ENCODE data around the gene THADA. TPM values are rescaled to one million over a fixed set of nuclear protein-coding genes. Genes with fewer than 3 reads are reported as not detected.

Gene THADA
- total RNA-seq, 2 experiments from 2014 or later: 31.2 to 32.3 TPM

DNA sequence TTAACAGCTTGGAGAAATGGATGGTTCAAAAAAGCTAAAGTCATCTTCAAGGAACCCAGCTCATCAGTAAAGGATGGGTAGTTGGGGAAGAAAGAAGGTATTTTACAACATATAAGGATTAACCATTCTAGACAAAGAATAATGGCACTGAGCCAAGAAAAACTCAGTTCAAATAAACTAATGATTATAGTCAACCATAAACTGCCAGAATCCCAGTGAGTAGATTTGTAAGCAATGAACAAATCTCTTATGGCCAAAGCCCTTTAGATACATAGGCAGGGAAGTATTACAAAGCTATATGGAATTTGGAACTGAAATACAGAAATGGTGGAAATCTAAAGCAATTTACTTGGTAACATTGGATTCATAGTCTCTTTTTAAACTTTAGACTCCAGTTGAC is 277.0 kb downstream of the THADA start:
- CTCF ChIA-PET (ENCODE audit: unreplicated experiment): interaction anchor here (1.0 kb wide), 1 partner anchor 10 kb away, joined by 4 read pairs; no protein-coding TSS in a partner anchor
- Histone ChIP-seq H4K20me1 (ENCODE audit: insufficient read depth, low read length) (no peaks in the 10 kb centered on the region), H3K9me2 (ENCODE audit: insufficient read depth, low read length) (no peaks in the 10 kb centered on the region), H3K4me3 (ENCODE audit: low read depth, low read length, poor library complexity, severe bottlenecking) (no peak overlapping the region), H3K9me3 (ENCODE audit: low read length) (no peaks in the 10 kb centered on the region), H3K27ac (ENCODE audit: low read depth, low read length, poor library complexity, severe bottlenecking) (no peak overlapping the region), H3K4me2 (ENCODE audit: low read length) (no peak overlapping the region), H2AFZ (ENCODE audit: low read length) (no peak overlapping the region), H3K4me1 (ENCODE audit: insufficient read depth, low read length, poor library complexity, severe bottlenecking) (no peaks in the 10 kb centered on the region), H3K79me2 (ENCODE audit: insufficient read depth, low read depth, low read length) (no peaks in the 10 kb centered on the region), H3K36me3 (ENCODE audit: insufficient read depth, low read length) (peaks cover 10% of the 10 kb centered on the region; the same call in 1 of the 2 replicates)
- BruUV-seq (replicated peaks): no TSS peak
- intact Hi-C loops (cut with micrococcal nuclease; ENCODE audit: unreplicated experiment): no loop called here
- DNase-seq (ENCODE audit: low spot score): no peak
- no peak for TF ChIP-seq EZH2phosphoT487 (IDR thresholded peaks at IDR 0.05; ENCODE audit: borderline replicate concordance, low read depth, low read length)
- TF ChIP-seq CTCF (conservative IDR thresholded peaks at IDR 0.05; ENCODE audit: low read length): no peak
- POLR2A ChIA-PET: interaction anchor here (0.8 to 1.0 kb wide), 3 partner anchors 9 to 44 kb away, joined by 3 read pairs; no protein-coding TSS in a partner anchor

- DNase-seq (ENCODE audit: low spot score): no peak
- no TSS peak for BruUV-seq (replicated peaks)
- Histone ChIP-seq H3K9me3 (ENCODE audit: low read length) (no peaks in the 10 kb centered on the region), H2AFZ (ENCODE audit: low read length) (no peak overlapping the region), H3K79me2 (ENCODE audit: insufficient read depth, low read depth, low read length) (no peaks in the 10 kb centered on the region), H3K4me1 (ENCODE audit: insufficient read depth, low read length, poor library complexity, severe bottlenecking) (no peaks in the 10 kb centered on the region), H3K36me3 (ENCODE audit: insufficient read depth, low read length) (peaks cover 10% of the 10 kb centered on the region; the same call in 1 of the 2 replicates), H3K27ac (ENCODE audit: low read depth, low read length, poor library complexity, severe bottlenecking) (no peak overlapping the region), H3K4me3 (ENCODE audit: low read depth, low read length, poor library complexity, severe bottlenecking) (no peak overlapping the region), H4K20me1 (ENCODE audit: insufficient read depth, low read length) (no peaks in the 10 kb centered on the region), H3K4me2 (ENCODE audit: low read length) (no peak overlapping the region), H3K9me2 (ENCODE audit: insufficient read depth, low read length) (no peaks in the 10 kb centered on the region)
- no peak for TF ChIP-seq CTCF (conservative IDR thresholded peaks at IDR 0.05; ENCODE audit: low read length)
- no peak for TF ChIP-seq EZH2phosphoT487 (IDR thresholded peaks at IDR 0.05; ENCODE audit: borderline replicate concordance, low read depth, low read length)
- intact Hi-C loops (cut with micrococcal nuclease; ENCODE audit: unreplicated experiment): no loop called here
- ChIA-PET POLR2A (interaction anchor here (0.6 to 1.5 kb wide), 2 partner anchors 11 to 15 kb away, joined by 4 read pairs; no protein-coding TSS in a partner anchor), CTCF (ENCODE audit: unreplicated experiment) (no interaction called here)
Observed at GRCh38 chr2:43317680-43318079, 278.2 kb downstream of the THADA start.

DNA sequence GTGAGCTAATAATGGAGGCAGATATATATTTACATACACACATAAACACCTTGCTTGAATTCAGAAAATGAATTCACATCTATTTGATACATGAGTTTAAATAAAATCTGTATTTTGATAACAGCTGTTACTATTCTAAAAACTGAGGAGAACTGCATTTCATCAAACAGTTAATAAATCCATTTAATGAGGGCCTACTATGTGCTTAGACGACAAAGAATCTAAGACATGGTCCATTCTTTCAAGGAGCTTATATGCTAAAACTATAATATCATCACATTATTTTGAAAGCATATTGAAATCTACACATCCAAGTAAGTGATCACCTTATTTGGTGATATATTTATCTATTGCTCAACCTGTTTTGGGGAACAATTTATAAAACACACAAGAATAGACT is 278.6 kb downstream of the THADA start:
- intact Hi-C loops (cut with micrococcal nuclease; ENCODE audit: unreplicated experiment): no loop called here
- CTCF ChIA-PET (ENCODE audit: unreplicated experiment): no interaction called here
- Histone ChIP-seq H2AFZ (ENCODE audit: low read length) (no peak overlapping the region), H3K79me2 (ENCODE audit: insufficient read depth, low read depth, low read length) (no peaks in the 10 kb centered on the region), H3K27ac (ENCODE audit: low read depth, low read length, poor library complexity, severe bottlenecking) (no peak overlapping the region), H3K36me3 (ENCODE audit: insufficient read depth, low read length) (peaks cover 10% of the 10 kb centered on the region; the same call in 1 of the 2 replicates), H3K9me3 (ENCODE audit: low read length) (no peaks in the 10 kb centered on the region), H3K4me1 (ENCODE audit: insufficient read depth, low read length, poor library complexity, severe bottlenecking) (no peaks in the 10 kb centered on the region), H3K9me2 (ENCODE audit: insufficient read depth, low read length) (no peaks in the 10 kb centered on the region), H4K20me1 (ENCODE audit: insufficient read depth, low read length) (no peaks in the 10 kb centered on the region), H3K4me2 (ENCODE audit: low read length) (no peak overlapping the region), H3K4me3 (ENCODE audit: low read depth, low read length, poor library complexity, severe bottlenecking) (no peak overlapping the region)
- DNase-seq (ENCODE audit: low spot score): no peak
- TF ChIP-seq EZH2phosphoT487 (IDR thresholded peaks at IDR 0.05; ENCODE audit: borderline replicate concordance, low read depth, low read length): no peak
- TF ChIP-seq CTCF (conservative IDR thresholded peaks at IDR 0.05; ENCODE audit: low read length): no peak
- BruUV-seq (replicated peaks): no TSS peak
- POLR2A ChIA-PET: interaction anchor here (0.6 to 1.5 kb wide), 2 partner anchors 10 to 16 kb away, joined by 4 read pairs; no protein-coding TSS in a partner anchor

All from OCI-LY7 (cell line).